Osteocyte (in vitro differentiated cells): ENCODE data around the gene FCHSD2. TPM values are rescaled to one million over a fixed set of nuclear protein-coding genes. Genes with fewer than 3 reads are reported as not detected.
A peak's percentile ranks its signal among the peaks of the same experiment; 100 is the strongest.
"Not testable (repeated sequence)": the region's sequence is repeated elsewhere in the genome, so short reads cannot be mapped to it uniquely, and the experiment has no call there.

Experiments
- DNase-seq: peaks from one replicate; pipeline ENCODE4 v3.0.0; 2021; ENCODE audit warnings: mixed read lengths; ENCODE audit not compliant: unreplicated experiment; ENCODE audit errors: extremely low spot score
- H3K27ac Mint-ChIP-seq: one replicate; pipeline ENCODE4 v1.8.0; 2021; ENCODE audit warnings: mild to moderate bottlenecking, mixed read lengths; ENCODE audit not compliant: unreplicated experiment
- H3K27me3 Mint-ChIP-seq: one replicate; pipeline ENCODE4 v1.8.0; 2021; ENCODE audit warnings: mixed read lengths; ENCODE audit not compliant: unreplicated experiment
- H3K36me3 Mint-ChIP-seq: one replicate; pipeline ENCODE4 v1.8.0; 2021; ENCODE audit warnings: mixed read lengths; ENCODE audit not compliant: unreplicated experiment
- H3K4me1 Mint-ChIP-seq: one replicate; pipeline ENCODE4 v1.8.0; 2021; ENCODE audit warnings: mixed read lengths; ENCODE audit not compliant: unreplicated experiment
- H3K4me3 Mint-ChIP-seq: one replicate; pipeline ENCODE4 v1.8.0; 2021; ENCODE audit warnings: mild to moderate bottlenecking, moderate library complexity, mixed read lengths; ENCODE audit not compliant: unreplicated experiment
- H3K9me3 Mint-ChIP-seq: one replicate; pipeline ENCODE4 v1.8.0; 2021; ENCODE audit warnings: mixed read lengths; ENCODE audit not compliant: unreplicated experiment
- CTCF ChIP-seq: fragments of 200-600 bp; sonication (generic); IDR thresholded peaks from 2 replicates; pipeline ENCODE4 v1.5.0; 2021; ENCODE audit warnings: antibody characterized with exemption, mild to moderate bottlenecking, moderate library complexity
- total RNA-seq: library from RNA; stranded (reverse); gene quantifications from 2 replicates; pipeline ENCODE4 v1.2.1, GENCODE V29; 2021

The FCHSD2 gene
- total RNA-seq, 1 donor from 2014 or later, result 39.4 TPM

GRCh38 chr11:72981971-72982685, 160.0 kb downstream of the FCHSD2 start:
- Mint-ChIP-seq H3K4me3 (no peak overlapping the region), H3K27me3 (no peaks in the 10 kb centered on the region), H3K9me3 (no peaks in the 10 kb centered on the region), H3K27ac (no peak overlapping the region), H3K36me3 (peaks cover 22% of the 10 kb centered on the region), H3K4me1 (peaks cover 6% of the 10 kb centered on the region)
- no peak for TF ChIP-seq CTCF
- no peak for DNase-seq

- no peak for TF ChIP-seq CTCF
- Mint-ChIP-seq H3K36me3 (peaks cover 19% of the 10 kb centered on the region), H3K9me3 (no peaks in the 10 kb centered on the region), H3K27me3 (no peaks in the 10 kb centered on the region), H3K4me1 (peaks cover 8% of the 10 kb centered on the region), H3K27ac (no peak overlapping the region), H3K4me3 (no peak overlapping the region)
- DNase-seq, result no peak
Observed at GRCh38 chr11:72981080-72981479, 161.0 kb downstream of the FCHSD2 start.

- not testable (repeated sequence) for H3K9me3 Mint-ChIP-seq, H3K27me3 Mint-ChIP-seq, H3K4me3 Mint-ChIP-seq, H3K27ac Mint-ChIP-seq, DNase-seq
- Mint-ChIP-seq H3K4me1 (peaks cover 11% of the 10 kb centered on the region), H3K36me3 (peaks cover 15% of the 10 kb centered on the region)
Observed at GRCh38 chr11:72977782-72978181, 164.3 kb downstream of the FCHSD2 start.

- Mint-ChIP-seq H3K36me3 (peaks cover 16% of the 10 kb centered on the region), H3K27ac (peak overlapping the region; percentile 66), H3K4me1 (peaks cover 11% of the 10 kb centered on the region)
- DNase-seq, H3K4me3 Mint-ChIP-seq, H3K9me3 Mint-ChIP-seq, H3K27me3 Mint-ChIP-seq: not testable (repeated sequence)
Observed at GRCh38 chr11:72976522-72976892, 165.6 kb downstream of the FCHSD2 start.

- H3K27me3 Mint-ChIP-seq, result no peaks in the 10 kb centered on the region
- peaks cover 16% of the 10 kb centered on the region for H3K36me3 Mint-ChIP-seq
- H3K4me3 Mint-ChIP-seq, result no peak overlapping the region
- DNase-seq, result no peak
- peaks cover 11% of the 10 kb centered on the region for H3K4me1 Mint-ChIP-seq
- TF ChIP-seq CTCF, result no peak
- no peaks in the 10 kb centered on the region for H3K9me3 Mint-ChIP-seq
- peak overlapping the region; percentile 66 for H3K27ac Mint-ChIP-seq
Observed at GRCh38 chr11:72975778-72976521, 166.2 kb downstream of the FCHSD2 start.
